Endothelial cell (in vitro differentiated cells): ENCODE data around the gene HSPA2. TPM values are rescaled to one million over a fixed set of nuclear protein-coding genes. Genes with fewer than 3 reads are reported as not detected.

Experiments
- DNase-seq: peaks from one replicate; pipeline ENCODE4 v3.0.0; 2021; ENCODE audit warnings: low spot score
- H3K27ac Mint-ChIP-seq: one replicate; pipeline ENCODE4 v1.8.0; 2021; ENCODE audit warnings: mixed read lengths, inconsistent platforms; ENCODE audit not compliant: unreplicated experiment
- H3K27me3 Mint-ChIP-seq: one replicate; pipeline ENCODE4 v1.8.0; 2021; ENCODE audit warnings: mild to moderate bottlenecking, moderate library complexity, mixed read lengths, inconsistent platforms; ENCODE audit not compliant: unreplicated experiment
- H3K36me3 Mint-ChIP-seq: one replicate; pipeline ENCODE4 v1.8.0; 2021; ENCODE audit warnings: mild to moderate bottlenecking, low read depth, mixed read lengths, inconsistent platforms; ENCODE audit not compliant: unreplicated experiment
- H3K4me1 Mint-ChIP-seq: one replicate; pipeline ENCODE4 v1.8.0; 2021; ENCODE audit warnings: mild to moderate bottlenecking, mixed read lengths, inconsistent platforms; ENCODE audit not compliant: unreplicated experiment
- H3K4me3 Mint-ChIP-seq: one replicate; pipeline ENCODE4 v1.8.0; 2021; ENCODE audit warnings: mild to moderate bottlenecking, mixed read lengths, inconsistent platforms; ENCODE audit not compliant: unreplicated experiment
- H3K9me3 Mint-ChIP-seq: one replicate; pipeline ENCODE4 v1.8.0; 2021; ENCODE audit warnings: mixed read lengths, inconsistent platforms; ENCODE audit not compliant: unreplicated experiment
- CTCF ChIP-seq: fragments of 200-600 bp; sonication (generic); IDR thresholded peaks from one replicate; pipeline ENCODE4 v1.5.0; 2021; ENCODE audit warnings: antibody characterized with exemption; ENCODE audit not compliant: unreplicated experiment
- total RNA-seq: library from RNA; stranded (reverse); fragmentation: NEBNext Ultra II Directional; extraction: Animal tissue kit (Norgen Biotek cat#: 25700); gene quantifications from one replicate; pipeline ENCODE4 v1.2.1, GENCODE V29; 2021; ENCODE audit not compliant: unreplicated experiment

Gene HSPA2
- total RNA-seq, 1 donor from 2014 or later: 9.4 TPM

GRCh38 chr14:64522591-64523355 is 17.8 kb upstream of the HSPA2 start:
- no peaks in the 10 kb centered on the region for H3K4me1 Mint-ChIP-seq
- DNase-seq: no peak
- H3K4me3 Mint-ChIP-seq: no peak overlapping the region
- peaks cover 1% of the 10 kb centered on the region for H3K27me3 Mint-ChIP-seq
- H3K27ac Mint-ChIP-seq: no peak overlapping the region
- TF ChIP-seq CTCF: no peak
- no peaks in the 10 kb centered on the region for H3K9me3 Mint-ChIP-seq
- peaks cover 8% of the 10 kb centered on the region for H3K36me3 Mint-ChIP-seq

GRCh38 chr14:64525354-64525753 is 15.2 kb upstream of the HSPA2 start:
- Mint-ChIP-seq H3K4me1 (peaks cover 5% of the 10 kb centered on the region), H3K4me3 (no peak overlapping the region), H3K27ac (no peak overlapping the region), H3K9me3 (no peaks in the 10 kb centered on the region), H3K27me3 (no peaks in the 10 kb centered on the region), H3K36me3 (peaks cover 8% of the 10 kb centered on the region)
- DNase-seq: no peak
- TF ChIP-seq CTCF: no peak

- TF ChIP-seq CTCF: no peak
- Mint-ChIP-seq H3K9me3 (no peaks in the 10 kb centered on the region), H3K4me1 (peaks cover 16% of the 10 kb centered on the region), H3K4me3 (no peak overlapping the region), H3K36me3 (peaks cover 2% of the 10 kb centered on the region), H3K27me3 (no peaks in the 10 kb centered on the region), H3K27ac (no peak overlapping the region)
- DNase-seq: no peak
These were observed 9.0 kb upstream of the HSPA2 start for GRCh38 chr14:64531567-64531966.

GRCh38 chr14:64536488-64537245 is 3.9 kb upstream of the HSPA2 start:
- H3K27ac Mint-ChIP-seq: peak overlapping the region; percentile 67
- peaks cover 2% of the 10 kb centered on the region for H3K27me3 Mint-ChIP-seq
- H3K4me3 Mint-ChIP-seq: no peak overlapping the region
- no peak for TF ChIP-seq CTCF
- H3K4me1 Mint-ChIP-seq: peaks cover 15% of the 10 kb centered on the region
- H3K9me3 Mint-ChIP-seq: peaks cover 10% of the 10 kb centered on the region
- H3K36me3 Mint-ChIP-seq: peaks cover 9% of the 10 kb centered on the region
- no peak for DNase-seq
